Stomach smooth muscle (tissue), 2 donors: Measurements from ENCODE around the gene BICD2.

Experiments used
- H3K27ac ChIP-seq: one replicate; pipeline ENCODE4 v1.7.0; 2013; ENCODE audit warnings: mild to moderate bottlenecking, low read length, inconsistent platforms
- H3K27me3 ChIP-seq, 2 donors: one replicate each; pipeline ENCODE4 v1.7.0; 2013; ENCODE audit warnings: low read length in 2 of 2; ENCODE audit not compliant: insufficient read depth in 2 of 2, control insufficient read depth in 1 of 2
- H3K36me3 ChIP-seq, 2 donors: one replicate each; pipeline ENCODE4 v1.7.0; 2013; ENCODE audit warnings: low read length in 2 of 2; ENCODE audit not compliant: control insufficient read depth in 2 of 2, insufficient read depth in 2 of 2
- H3K4me1 ChIP-seq: one replicate; pipeline ENCODE4 v1.7.0; 2013; ENCODE audit warnings: low read length; ENCODE audit not compliant: control insufficient read depth, insufficient read depth
- H3K4me3 ChIP-seq, 2 donors: one replicate each; pipeline ENCODE4 v1.7.0; 2013; ENCODE audit warnings: low read length in 2 of 2
- H3K9ac ChIP-seq, 2 donors: one replicate each; pipeline ENCODE4 v1.7.0; 2013; ENCODE audit warnings: low read length in 2 of 2, mild to moderate bottlenecking in 1 of 2
- H3K9me3 ChIP-seq, 2 donors: one replicate each; pipeline ENCODE4 v1.7.0; 2013; ENCODE audit warnings: low read length in 2 of 2; ENCODE audit not compliant: control insufficient read depth in 2 of 2
- donor health status: healthy.
- donor health status: Pancreatic carcinoma.

Gene BICD2

DNA sequence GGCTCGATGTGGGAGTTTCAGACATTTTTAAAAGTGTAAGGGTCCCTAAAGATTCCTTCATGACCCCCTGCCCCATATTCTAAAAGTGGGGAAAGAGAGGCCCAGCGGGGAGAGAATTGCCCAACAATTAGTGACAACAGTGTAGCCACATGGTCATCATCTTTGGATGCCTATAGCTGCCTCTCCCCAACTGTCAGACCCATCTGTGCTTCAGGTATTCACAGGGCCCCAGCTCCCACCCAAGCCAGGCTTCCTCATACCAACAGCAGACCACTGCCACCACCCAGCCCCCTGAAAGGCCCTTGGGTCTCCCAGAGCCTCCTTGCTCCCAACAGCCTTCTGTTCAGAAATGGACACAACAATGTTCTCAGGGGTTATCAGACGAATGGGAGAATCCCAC, 4.1 kb downstream of the BICD2 start:
- Histone ChIP-seq H3K4me3 (no peak overlapping the region), H3K4me1 (peaks cover 51% of the 10 kb centered on the region), H3K9me3 (no peaks in the 10 kb centered on the region), H3K36me3 (no peaks in the 10 kb centered on the region), H3K9ac (no peak overlapping the region), H3K27me3 (no peaks in the 10 kb centered on the region), H3K27ac (peak overlapping the region; percentile 18)

DNA sequence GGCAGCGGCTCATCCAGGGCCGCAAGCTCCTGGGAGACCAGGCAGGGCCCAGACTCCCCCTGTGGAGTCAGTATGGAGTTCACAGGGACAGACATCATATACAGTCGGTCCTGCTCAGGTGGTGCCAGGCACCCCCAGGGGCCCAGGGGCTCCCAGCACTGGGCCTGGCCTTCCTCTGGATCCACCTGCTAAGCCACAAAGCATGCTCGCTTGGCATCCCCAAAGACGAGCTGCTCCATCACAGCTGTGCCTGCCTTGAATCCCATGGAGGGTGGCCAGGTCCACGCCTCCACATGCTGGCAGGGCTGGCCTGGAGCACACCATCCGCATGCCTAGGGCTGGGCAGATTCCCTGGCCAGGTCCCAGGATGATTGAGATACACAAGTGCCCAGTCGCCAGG, 4.6 kb downstream of the BICD2 start:
- Histone ChIP-seq H3K36me3 (no peaks in the 10 kb centered on the region), H3K9me3 (no peaks in the 10 kb centered on the region), H3K4me1 (peaks cover 47% of the 10 kb centered on the region), H3K27me3 (no peaks in the 10 kb centered on the region), H3K9ac (peak overlapping the region in 1 of 2 donors; percentile 13), H3K4me3 (no peak overlapping the region), H3K27ac (peak overlapping the region; percentile 6)

DNA sequence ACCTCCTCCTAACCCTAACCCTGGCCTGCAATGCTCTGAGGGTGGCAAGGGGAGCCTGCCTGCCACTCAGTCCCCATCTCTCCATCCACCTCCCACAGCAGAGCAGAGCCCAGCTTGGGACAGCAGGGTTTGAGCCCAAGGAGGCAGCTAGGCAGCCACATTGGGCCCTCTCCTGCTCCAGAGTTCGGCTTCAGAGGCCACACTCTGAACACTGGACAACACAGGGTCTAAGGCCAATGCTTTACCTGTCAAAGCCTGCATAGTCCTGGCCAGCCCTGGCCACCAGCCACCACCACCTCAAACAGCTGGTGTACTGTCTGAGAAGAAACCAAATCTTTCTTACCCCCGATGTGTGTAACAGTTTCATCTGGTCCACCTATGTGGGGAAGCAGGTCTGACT, 5.2 kb downstream of the BICD2 start:
- Histone ChIP-seq H3K4me3 (no peak overlapping the region), H3K4me1 (peaks cover 47% of the 10 kb centered on the region), H3K9ac (peak overlapping the region in 1 of 2 donors; percentile 13), H3K9me3 (no peaks in the 10 kb centered on the region), H3K36me3 (no peaks in the 10 kb centered on the region), H3K27ac (no peak overlapping the region), H3K27me3 (no peaks in the 10 kb centered on the region)

DNA sequence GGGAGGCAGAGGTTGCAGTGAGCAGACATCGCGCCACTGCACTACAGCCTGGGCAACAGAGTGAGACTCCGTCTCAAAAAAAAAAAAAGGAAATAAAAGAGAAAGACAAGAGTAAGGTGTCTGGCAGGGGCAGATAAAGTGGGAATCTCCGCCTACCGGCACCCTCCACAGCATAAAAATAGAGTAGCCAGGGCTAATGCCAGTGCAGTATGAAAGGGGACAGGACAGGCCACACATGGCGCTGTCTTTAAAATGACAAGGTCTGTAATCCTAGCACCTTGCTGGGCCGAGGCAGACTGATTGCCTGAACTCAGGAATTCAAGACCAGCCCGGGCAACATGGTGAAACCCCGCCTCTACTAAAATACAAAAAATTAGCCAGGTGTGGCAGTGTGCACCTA, 7.8 kb downstream of the BICD2 start:
- H3K4me3 ChIP-seq = no peak overlapping the region
- peaks cover 31% of the 10 kb centered on the region for H3K4me1 ChIP-seq

DNA sequence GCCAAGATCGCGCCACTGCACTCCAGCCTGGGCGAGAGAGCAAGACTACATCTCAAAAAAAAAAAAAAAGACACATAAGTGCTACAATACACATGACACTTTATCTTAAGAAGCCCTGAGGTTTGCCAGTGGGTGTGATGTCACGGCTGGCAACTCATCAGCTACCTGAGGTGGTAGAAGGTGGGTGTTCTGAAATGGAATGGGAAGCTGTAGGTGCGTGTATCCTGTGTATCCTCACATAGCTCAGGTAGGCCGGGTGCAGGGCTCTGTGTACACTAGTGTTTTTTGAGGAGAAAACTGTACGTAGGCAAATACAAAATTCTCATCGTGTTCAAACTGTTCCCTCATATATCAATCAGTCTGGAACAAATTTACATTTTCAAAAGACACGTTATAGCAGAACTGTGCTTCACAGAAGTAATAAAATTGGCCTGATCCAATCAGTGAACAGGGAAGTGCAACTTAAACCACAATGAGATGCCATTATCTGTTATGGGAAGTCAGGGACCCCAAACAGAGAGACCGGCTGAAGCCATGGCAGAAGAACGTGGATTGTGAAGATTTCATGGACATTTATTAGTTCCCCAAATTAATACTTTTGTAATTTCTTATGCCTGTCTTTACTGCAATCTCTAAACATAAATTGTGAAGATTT, 10.4 kb downstream of the BICD2 start:
- Histone ChIP-seq H3K36me3 (no peaks in the 10 kb centered on the region), H3K27me3 (no peaks in the 10 kb centered on the region), H3K27ac (no peak overlapping the region), H3K4me3 (no peak overlapping the region), H3K4me1 (peaks cover 14% of the 10 kb centered on the region), H3K9ac (no peak overlapping the region), H3K9me3 (no peaks in the 10 kb centered on the region)

More for the DNA sequence above, 7.8 kb downstream of the BICD2 start:
- Histone ChIP-seq H3K27ac (no peak overlapping the region), H3K36me3 (no peaks in the 10 kb centered on the region), H3K9me3 (no peaks in the 10 kb centered on the region), H3K27me3 (no peaks in the 10 kb centered on the region), H3K9ac (no peak overlapping the region)

DNA sequence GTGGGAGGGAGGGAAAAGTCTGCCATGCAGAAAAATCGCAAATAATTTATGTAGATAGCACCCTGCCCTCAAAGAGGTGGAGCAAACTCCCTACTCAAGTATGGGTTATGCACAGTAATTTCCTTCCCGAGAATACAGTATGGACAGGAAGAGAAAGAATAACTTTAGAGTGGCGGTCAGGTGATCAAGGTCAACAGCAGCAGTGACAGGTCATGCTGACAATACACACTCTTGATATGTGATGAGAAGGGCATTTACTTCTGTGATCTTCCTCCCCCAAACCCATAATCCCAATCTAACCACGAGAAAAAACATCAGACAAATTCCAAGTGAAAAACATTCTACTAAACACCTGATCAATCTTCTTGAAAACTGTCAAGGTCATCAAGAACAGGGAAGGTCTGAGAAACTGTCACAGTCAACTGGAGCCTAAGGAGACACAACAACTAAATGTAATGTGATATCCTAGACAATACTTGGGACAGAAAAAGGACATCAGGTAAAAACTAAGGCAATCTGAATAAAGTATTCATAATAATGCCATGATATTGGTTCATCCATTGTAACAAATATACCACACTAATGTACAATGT, 11.7 kb downstream of the BICD2 start:
- no peak overlapping the region for H3K27ac ChIP-seq
- no peak overlapping the region for H3K9ac ChIP-seq
- H3K4me3 ChIP-seq = no peak overlapping the region
- no peaks in the 10 kb centered on the region for H3K36me3 ChIP-seq
- H3K27me3 ChIP-seq = no peaks in the 10 kb centered on the region
- H3K4me1 ChIP-seq = peaks cover 25% of the 10 kb centered on the region
- no peaks in the 10 kb centered on the region for H3K9me3 ChIP-seq

DNA sequence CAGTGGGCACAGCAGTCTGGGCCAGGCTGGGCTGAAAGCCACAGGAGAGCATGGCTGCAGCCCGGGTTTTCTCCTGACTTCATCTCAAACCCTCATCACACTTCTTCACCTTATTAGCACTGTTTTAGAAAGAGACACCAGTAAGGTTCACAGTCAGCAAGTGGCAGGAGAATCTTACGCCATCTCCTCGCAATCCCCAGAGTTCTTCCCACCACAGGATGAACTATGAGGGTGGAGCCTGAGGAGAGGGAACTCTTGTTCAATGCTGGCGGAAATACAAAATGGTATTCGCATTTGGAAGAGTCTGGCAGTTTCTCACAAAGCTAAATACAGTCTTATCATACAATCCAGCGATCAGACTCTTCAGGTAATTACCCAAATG, 14.7 kb downstream of the BICD2 start:
- Histone ChIP-seq H3K27me3 (no peaks in the 10 kb centered on the region), H3K4me3 (no peak overlapping the region), H3K4me1 (peaks cover 43% of the 10 kb centered on the region), H3K27ac (no peak overlapping the region), H3K9me3 (no peaks in the 10 kb centered on the region), H3K36me3 (no peaks in the 10 kb centered on the region), H3K9ac (no peak overlapping the region)

DNA sequence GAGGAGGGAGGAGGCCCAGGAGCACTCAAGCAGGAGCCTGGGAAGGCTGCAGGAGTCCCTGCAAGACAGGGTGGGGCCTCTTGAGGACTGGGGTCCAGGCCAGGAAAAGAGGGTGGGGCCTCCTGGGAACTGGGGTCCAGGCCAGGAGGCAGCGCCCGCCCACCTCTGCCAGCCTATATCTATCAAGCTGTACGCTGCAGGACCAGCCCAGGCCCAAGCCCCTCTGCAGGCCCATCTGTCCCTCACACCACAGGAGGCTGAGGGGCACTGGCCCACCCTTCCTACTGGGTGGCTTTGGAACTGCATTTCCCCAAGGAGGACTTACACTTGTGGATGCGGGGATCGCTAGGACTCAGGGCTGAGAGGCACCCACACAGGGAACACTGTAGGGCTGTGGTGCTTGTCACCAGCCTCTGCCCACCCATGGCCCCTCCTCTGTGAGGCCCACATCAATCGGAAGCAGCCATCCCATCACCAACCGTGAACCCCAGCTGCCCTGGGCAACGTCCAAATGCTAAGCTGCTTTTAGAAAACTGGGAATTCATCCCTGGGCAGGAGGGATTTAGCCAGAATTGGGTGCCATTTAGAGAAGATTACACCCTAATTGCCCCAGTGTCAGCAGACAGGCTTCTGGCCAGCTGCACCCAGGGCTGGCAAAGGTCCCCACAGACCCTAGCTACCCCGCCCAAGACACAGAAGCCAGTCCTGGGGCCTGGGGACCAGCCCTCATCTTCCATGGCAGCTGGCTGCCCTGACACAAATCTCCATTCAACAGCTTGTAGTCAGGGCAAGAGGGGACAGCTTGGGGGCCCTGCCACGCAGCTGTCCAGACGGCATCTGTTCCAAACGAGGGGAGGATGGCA, 15.3 kb downstream of the BICD2 start:
- Histone ChIP-seq H3K4me3 (no peak overlapping the region), H3K36me3 (no peaks in the 10 kb centered on the region), H3K27me3 (no peaks in the 10 kb centered on the region), H3K9ac (no peak overlapping the region), H3K9me3 (no peaks in the 10 kb centered on the region), H3K27ac (no peak overlapping the region), H3K4me1 (peaks cover 43% of the 10 kb centered on the region)

DNA sequence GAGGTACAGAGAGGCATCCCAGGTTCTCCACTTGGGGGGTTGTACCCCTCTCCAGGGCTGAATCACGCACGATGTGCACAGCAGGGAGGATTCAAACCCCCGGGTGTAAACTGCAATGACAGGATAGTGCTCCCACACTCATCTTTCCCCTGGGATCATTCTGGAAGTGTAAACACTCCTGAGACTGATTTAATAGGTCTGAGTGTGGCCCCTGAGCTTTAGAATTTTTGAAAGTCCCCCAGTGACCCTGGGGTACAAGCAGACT, 16.5 kb downstream of the BICD2 start:
- Histone ChIP-seq H3K9me3 (no peaks in the 10 kb centered on the region), H3K4me3 (no peak overlapping the region), H3K27ac (no peak overlapping the region), H3K9ac (peak overlapping the region in 1 of 2 donors; percentile 36), H3K27me3 (no peaks in the 10 kb centered on the region), H3K4me1 (peaks cover 43% of the 10 kb centered on the region), H3K36me3 (no peaks in the 10 kb centered on the region)

DNA sequence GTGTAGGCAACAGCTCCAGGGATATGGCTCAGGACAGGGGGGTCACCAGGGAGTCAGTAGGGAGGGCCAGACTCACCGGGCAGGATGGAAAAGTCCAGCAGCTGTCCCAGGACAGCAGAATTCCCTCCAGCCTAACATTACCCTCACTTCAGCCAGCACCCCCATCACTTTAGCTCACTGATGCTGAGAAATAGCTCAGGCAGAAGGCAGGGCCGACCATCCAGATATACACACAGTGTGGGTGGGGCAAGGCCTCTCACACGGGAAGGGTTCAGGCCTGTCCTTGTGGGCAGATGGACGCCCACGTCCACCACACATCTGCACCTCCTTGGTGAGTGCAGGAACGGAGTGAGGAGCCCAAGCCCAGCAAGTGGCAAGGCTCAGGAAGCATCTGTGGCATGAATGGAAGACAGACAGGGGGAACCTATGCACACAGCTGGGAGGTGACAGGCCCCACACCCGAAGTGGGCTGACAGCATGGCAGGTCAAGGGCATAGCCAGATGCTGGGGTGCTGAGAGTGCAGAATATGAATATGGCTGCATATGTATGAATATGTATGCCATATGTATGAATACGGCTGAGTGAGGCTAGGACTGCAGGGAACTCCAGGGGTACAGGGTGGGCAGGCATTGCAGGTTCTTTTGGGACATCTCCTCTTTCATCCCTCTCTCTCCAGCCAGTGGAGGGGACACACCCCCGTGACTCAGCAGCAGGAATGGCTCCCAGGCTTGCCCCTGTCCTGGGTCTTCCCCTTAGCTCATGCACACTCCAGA, 17.0 kb downstream of the BICD2 start:
- no peak overlapping the region for H3K9ac ChIP-seq
- H3K4me1 ChIP-seq = peaks cover 43% of the 10 kb centered on the region
- no peaks in the 10 kb centered on the region for H3K36me3 ChIP-seq
- no peaks in the 10 kb centered on the region for H3K27me3 ChIP-seq
- H3K4me3 ChIP-seq = no peak overlapping the region
- no peak overlapping the region for H3K27ac ChIP-seq
- no peaks in the 10 kb centered on the region for H3K9me3 ChIP-seq
